Activated naive CD4-positive, alpha-beta T cell treated with anti-CD3 and anti-CD28 coated beads, Interleukin-2, amount 50 U/mL, for 72 hours (primary cell): ENCODE data around the gene PARD3B. TPM values are rescaled to one million over a fixed set of nuclear protein-coding genes. Genes with fewer than 3 reads are reported as not detected.

ENCODE experiments used
- ATAC-seq, 2 donors: fragments of 150-1000 bp; cut with Tn5 transposase; 2 replicates each; pipeline ENCODE4 v1.10.0; 2021; ENCODE audit warnings: mild to moderate bottlenecking in 2 of 2, moderate library complexity in 2 of 2
- DNase-seq, 2 donors: peaks; one replicate each; pipeline ENCODE4 v3.0.0; 2021 to 2022; ENCODE audit warnings: low spot score in 2 of 2
- H3K27ac Mint-ChIP-seq, 2 donors: one replicate each; pipeline ENCODE4 v1.8.0; 2022; ENCODE audit warnings: mild to moderate bottlenecking in 2 of 2, mixed read lengths in 2 of 2
- H3K36me3 Mint-ChIP-seq, 2 donors: one replicate each; pipeline ENCODE4 v1.8.0; 2022; ENCODE audit warnings: mixed read lengths in 2 of 2
- H3K9me3 Mint-ChIP-seq, 2 donors: one replicate each; pipeline ENCODE4 v1.8.0; 2022; ENCODE audit warnings: mixed read lengths in 2 of 2
- total RNA-seq, 2 donors: library from RNA; stranded (reverse); gene quantifications; one replicate each; pipeline ENCODE4 v1.2.3, GENCODE V29; 2022

Gene PARD3B
- total RNA-seq, 2 donors from 2014 or later = 0.09 to 0.35 TPM

GRCh38 chr2:205424326-205424725 is 879.1 kb downstream of the PARD3B start:
- H3K27ac Mint-ChIP-seq = no peak overlapping the region
- H3K9me3 Mint-ChIP-seq = peaks cover 5 to 10% of the 10 kb centered on the region in 2 donors
- H3K36me3 Mint-ChIP-seq = peaks cover 0 to 5% of the 10 kb centered on the region in 2 donors
- no peak for ATAC-seq
- DNase-seq = no peak

GRCh38 chr2:205425102-205425501 is 879.8 kb downstream of the PARD3B start:
- DNase-seq = no peak
- Mint-ChIP-seq H3K9me3 (peaks cover 5 to 10% of the 10 kb centered on the region in 2 donors), H3K36me3 (peaks cover 0 to 5% of the 10 kb centered on the region in 2 donors), H3K27ac (no peak overlapping the region)
- ATAC-seq = no peak

- no peak for ATAC-seq
- H3K36me3 Mint-ChIP-seq = peaks cover 0 to under 1% of the 10 kb centered on the region in 2 donors
- no peak for DNase-seq
- no peak overlapping the region for H3K27ac Mint-ChIP-seq
- H3K9me3 Mint-ChIP-seq = peaks cover under 1% of the 10 kb centered on the region in 2 donors
These were observed 881.8 kb downstream of the PARD3B start for GRCh38 chr2:205427112-205427511.

- ATAC-seq (no peak), DNase-seq (no peak)
- Mint-ChIP-seq H3K9me3 (no peaks in the 10 kb centered on the region), H3K36me3 (no peaks in the 10 kb centered on the region), H3K27ac (no peak overlapping the region)
These were observed 883.5 kb downstream of the PARD3B start for GRCh38 chr2:205428811-205429210.

GRCh38 chr2:205435970-205436369 is 890.7 kb downstream of the PARD3B start:
- Mint-ChIP-seq H3K36me3 (no peaks in the 10 kb centered on the region), H3K27ac (no peak overlapping the region), H3K9me3 (peaks cover 0 to 3% of the 10 kb centered on the region in 2 donors)
- no peak for ATAC-seq
- no peak for DNase-seq

- Mint-ChIP-seq H3K9me3 (peaks cover 4 to 7% of the 10 kb centered on the region in 2 donors), H3K36me3 (peaks cover 4 to 5% of the 10 kb centered on the region in 2 donors), H3K27ac (no peak overlapping the region)
- no peak for ATAC-seq
- DNase-seq = no peak
These were observed 893.0 kb downstream of the PARD3B start for GRCh38 chr2:205438241-205438640.

GRCh38 chr2:205439621-205440020 is 894.3 kb downstream of the PARD3B start:
- Mint-ChIP-seq H3K36me3 (peaks cover 7 to 8% of the 10 kb centered on the region in 2 donors), H3K27ac (no peak overlapping the region), H3K9me3 (peaks cover 7 to 9% of the 10 kb centered on the region in 2 donors)
- no peak for DNase-seq
- no peak for ATAC-seq

- ATAC-seq (no peak), DNase-seq (no peak)
- H3K9me3 Mint-ChIP-seq = peaks cover 7 to 9% of the 10 kb centered on the region in 2 donors
- peaks cover 7 to 8% of the 10 kb centered on the region in 2 donors for H3K36me3 Mint-ChIP-seq
- H3K27ac Mint-ChIP-seq = no peak overlapping the region
These were observed 896.2 kb downstream of the PARD3B start for GRCh38 chr2:205441524-205441923.

GRCh38 chr2:205448189-205448588 is 902.9 kb downstream of the PARD3B start:
- Mint-ChIP-seq H3K27ac (no peak overlapping the region), H3K9me3 (peaks cover 2 to 3% of the 10 kb centered on the region in 2 donors), H3K36me3 (peaks cover 3 to 4% of the 10 kb centered on the region in 2 donors)
- ATAC-seq (no peak), DNase-seq (no peak)

- Mint-ChIP-seq H3K9me3 (no peaks in the 10 kb centered on the region), H3K27ac (no peak overlapping the region), H3K36me3 (no peaks in the 10 kb centered on the region)
- DNase-seq = no peak
- ATAC-seq = no peak
These were observed 906.7 kb downstream of the PARD3B start for GRCh38 chr2:205451901-205452512.

- Mint-ChIP-seq H3K27ac (no peak overlapping the region), H3K36me3 (peaks cover 0 to 2% of the 10 kb centered on the region in 2 donors), H3K9me3 (no peaks in the 10 kb centered on the region)
- no peak for DNase-seq
- no peak for ATAC-seq
These were observed 907.9 kb downstream of the PARD3B start for GRCh38 chr2:205453202-205453601.

- peaks cover 0 to 5% of the 10 kb centered on the region in 2 donors for H3K36me3 Mint-ChIP-seq
- no peak overlapping the region for H3K27ac Mint-ChIP-seq
- H3K9me3 Mint-ChIP-seq = no peaks in the 10 kb centered on the region
- ATAC-seq = no peak
- DNase-seq = no peak
These were observed 911.4 kb downstream of the PARD3B start for GRCh38 chr2:205456682-205457081.

GRCh38 chr2:205460217-205460616 is 914.9 kb downstream of the PARD3B start:
- ATAC-seq = no peak
- H3K27ac Mint-ChIP-seq = no peak overlapping the region

GRCh38 chr2:205461169-205461568 is 915.9 kb downstream of the PARD3B start:
- H3K27ac Mint-ChIP-seq = no peak overlapping the region
- ATAC-seq = peak; percentile 40 to 64

More at GRCh38 chr2:205460217-205460616, 914.9 kb downstream of the PARD3B start:
- DNase-seq = no peak
- H3K36me3 Mint-ChIP-seq = peaks cover 0 to 5% of the 10 kb centered on the region in 2 donors
- no peaks in the 10 kb centered on the region for H3K9me3 Mint-ChIP-seq

GRCh38 chr2:205461678-205462665 is 916.7 kb downstream of the PARD3B start:
- DNase-seq (peak in 1 of 2 donors; percentile 26), ATAC-seq (peak; percentile 83 to 89)
- peaks cover 0 to 5% of the 10 kb centered on the region in 2 donors for H3K36me3 Mint-ChIP-seq
- no peaks in the 10 kb centered on the region for H3K9me3 Mint-ChIP-seq
- H3K27ac Mint-ChIP-seq = no peak overlapping the region

More at GRCh38 chr2:205461169-205461568, 915.9 kb downstream of the PARD3B start:
- no peak for DNase-seq
- Mint-ChIP-seq H3K36me3 (peaks cover 0 to 5% of the 10 kb centered on the region in 2 donors), H3K9me3 (no peaks in the 10 kb centered on the region)

- peak; percentile 35 to 40 for ATAC-seq
- Mint-ChIP-seq H3K36me3 (peaks cover 0 to 5% of the 10 kb centered on the region in 2 donors), H3K27ac (no peak overlapping the region), H3K9me3 (no peaks in the 10 kb centered on the region)
- DNase-seq = peak in 1 of 2 donors; percentile 3
These were observed 917.5 kb downstream of the PARD3B start for GRCh38 chr2:205462681-205463345.
